Loucy (cell line): ENCODE measurements around the gene INTS11.

Experiments used
- CTCF ChIP-seq: fragments of 200-600 bp; sonication (generic); conservative IDR thresholded peaks from 2 replicates; pipeline ENCODE4 v1.5.1; 2014; ENCODE audit warnings: mild to moderate bottlenecking, antibody characterized with exemption, low read length
- EZH2phosphoT487 ChIP-seq: fragments of 200-600 bp; IDR thresholded peaks from 2 replicates; pipeline ENCODE4 v1.6.1; 2018; ENCODE audit warnings: antibody characterized with exemption, mild to moderate bottlenecking, moderate library complexity, borderline replicate concordance

- no peak for TF ChIP-seq CTCF
- TF ChIP-seq EZH2phosphoT487 = no peak
These were observed 32.4 kb upstream of the INTS11 start for GRCh38 chr1:1356796-1357401.
